Smooth muscle cell (in vitro differentiated cells): ENCODE results near the gene GJB5. TPM values are rescaled to one million over a fixed set of nuclear protein-coding genes. Genes with fewer than 3 reads are reported as not detected.

Source experiments
- DNase-seq: peaks from one replicate; lab custom pipeline; 2025; ENCODE audit not compliant: unreplicated experiment; lab: John Stamatoyannopoulos, UW
- H2AFZ ChIP-seq: fragments of 200-600 bp; sonication (generic); 2 replicates; pipeline ENCODE4 v1.6.0; 2016; ENCODE audit warnings: antibody characterized with exemption, low read depth, mild to moderate bottlenecking
- H3F3A ChIP-seq: fragments of 200-600 bp; sonication (generic); 2 replicates; pipeline ENCODE4 v1.6.0; 2017; ENCODE audit warnings: antibody characterized with exemption, low read depth
- H3K27ac ChIP-seq: fragments of 200-600 bp; sonication (generic); 2 replicates; pipeline ENCODE4 v1.5.1; 2016; ENCODE audit warnings: low read depth, mild to moderate bottlenecking
- H3K27me3 ChIP-seq: fragments of 200-600 bp; sonication (generic); 2 replicates; pipeline ENCODE4 v1.6.1; 2016; ENCODE audit warnings: low read depth, mild to moderate bottlenecking
- H3K36me3 ChIP-seq: fragments of 200-600 bp; sonication (generic); 2 replicates; pipeline ENCODE4 v1.5.1; 2016; ENCODE audit warnings: low read depth
- H3K4me1 ChIP-seq: fragments of 200-600 bp; sonication (generic); 2 replicates; pipeline ENCODE4 v1.5.1; 2016; ENCODE audit warnings: low read depth
- H3K4me2 ChIP-seq: fragments of 200-600 bp; sonication (generic); 2 replicates; pipeline ENCODE4 v1.6.0; 2016; ENCODE audit warnings: mild to moderate bottlenecking
- H3K4me3 ChIP-seq: fragments of 200-600 bp; sonication (generic); 2 replicates; pipeline ENCODE4 v1.5.1; 2016; ENCODE audit warnings: mild to moderate bottlenecking
- H3K79me2 ChIP-seq: fragments of 200-600 bp; sonication (generic); 2 replicates; pipeline ENCODE4 v1.6.0; 2016; ENCODE audit warnings: low read depth, mild to moderate bottlenecking
- H3K9ac ChIP-seq: fragments of 200-600 bp; sonication (generic); 2 replicates; pipeline ENCODE4 v1.6.0; 2016; ENCODE audit warnings: low read depth
- H3K9me3 ChIP-seq: fragments of 200-600 bp; sonication (generic); replicated peaks from 2 replicates; pipeline ENCODE4 v1.5.1; 2016; ENCODE audit warnings: low read depth
- H4K20me1 ChIP-seq: fragments of 200-600 bp; sonication (generic); 2 replicates; pipeline ENCODE4 v1.6.0; 2016; ENCODE audit warnings: low read depth
- WGBS: methylation state at CpG from one replicate; pipeline ENCODE4 v1.1.7; 2016; ENCODE audit warnings: low lambda C conversion rate; 5-methylcytosine and 5-hydroxymethylcytosine counted together
- polyA plus RNA-seq: library from polyadenylated mRNA; unstranded; fragments of >200 nt; fragmentation: Nextera tagmentation; extraction: Ambion mirVana; gene quantifications from 2 replicates; pipeline ENCODE4 v1.2.1, GENCODE V29; 2016
- total RNA-seq: library from RNA; depleted of rRNA; stranded (reverse); fragments of >200 nt; gene quantifications from 2 replicates; pipeline ENCODE4 v1.2.3, GENCODE V29; 2014
- TF ChIP-seq, protein P1 (sequence below): fragments of 200-600 bp; sonication (generic); IDR thresholded peaks from 2 replicates; pipeline ENCODE4 v1.5.1; 2017; ENCODE audit warnings: borderline replicate concordance, mild to moderate bottlenecking, antibody characterized with exemption; ENCODE audit not compliant: insufficient read depth, poor library complexity, severe bottlenecking

The GJB5 gene
- total and polyA plus RNA-seq, 2 experiments from 2014 or later: 2.5 to 8.8 TPM

DNA sequence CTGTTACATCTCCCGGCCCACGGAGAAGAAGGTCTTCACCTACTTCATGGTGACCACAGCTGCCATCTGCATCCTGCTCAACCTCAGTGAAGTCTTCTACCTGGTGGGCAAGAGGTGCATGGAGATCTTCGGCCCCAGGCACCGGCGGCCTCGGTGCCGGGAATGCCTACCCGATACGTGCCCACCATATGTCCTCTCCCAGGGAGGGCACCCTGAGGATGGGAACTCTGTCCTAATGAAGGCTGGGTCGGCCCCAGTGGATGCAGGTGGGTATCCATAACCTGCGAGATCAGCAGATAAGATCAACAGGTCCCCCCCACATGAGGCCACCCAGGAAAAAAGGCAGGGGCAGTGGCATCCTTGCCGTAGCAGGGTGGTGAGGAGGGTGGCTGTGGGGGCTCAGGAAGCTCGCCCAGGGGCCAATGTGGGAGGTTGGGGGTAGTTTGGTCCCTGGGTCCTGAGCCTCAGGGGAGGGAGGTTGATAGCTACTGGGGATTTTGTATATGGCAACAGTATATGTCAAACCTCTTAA lies 7.0 kb downstream of the GJB5 start:
- WGBS: 93% methylated on average over 13 of the region's 13 CpGs
- Histone ChIP-seq H3K36me3 (no peaks in the 10 kb centered on the region), H3K79me2 (no peaks in the 10 kb centered on the region), H3K4me1 (no peaks in the 10 kb centered on the region), H4K20me1 (no peaks in the 10 kb centered on the region), H3K9me3 (no peaks in the 10 kb centered on the region), H3K4me3 (no peak overlapping the region), H3K27me3 (no peaks in the 10 kb centered on the region), H3K27ac (no peak overlapping the region), H3F3A (no peaks in the 10 kb centered on the region), H3K9ac (no peak overlapping the region), H3K4me2 (no peak overlapping the region), H2AFZ (no peak overlapping the region)
- TF ChIP-seq, protein P1, sequence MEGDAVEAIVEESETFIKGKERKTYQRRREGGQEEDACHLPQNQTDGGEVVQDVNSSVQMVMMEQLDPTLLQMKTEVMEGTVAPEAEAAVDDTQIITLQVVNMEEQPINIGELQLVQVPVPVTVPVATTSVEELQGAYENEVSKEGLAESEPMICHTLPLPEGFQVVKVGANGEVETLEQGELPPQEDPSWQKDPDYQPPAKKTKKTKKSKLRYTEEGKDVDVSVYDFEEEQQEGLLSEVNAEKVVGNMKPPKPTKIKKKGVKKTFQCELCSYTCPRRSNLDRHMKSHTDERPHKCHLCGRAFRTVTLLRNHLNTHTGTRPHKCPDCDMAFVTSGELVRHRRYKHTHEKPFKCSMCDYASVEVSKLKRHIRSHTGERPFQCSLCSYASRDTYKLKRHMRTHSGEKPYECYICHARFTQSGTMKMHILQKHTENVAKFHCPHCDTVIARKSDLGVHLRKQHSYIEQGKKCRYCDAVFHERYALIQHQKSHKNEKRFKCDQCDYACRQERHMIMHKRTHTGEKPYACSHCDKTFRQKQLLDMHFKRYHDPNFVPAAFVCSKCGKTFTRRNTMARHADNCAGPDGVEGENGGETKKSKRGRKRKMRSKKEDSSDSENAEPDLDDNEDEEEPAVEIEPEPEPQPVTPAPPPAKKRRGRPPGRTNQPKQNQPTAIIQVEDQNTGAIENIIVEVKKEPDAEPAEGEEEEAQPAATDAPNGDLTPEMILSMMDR: no peak
- DNase-seq: no peak

DNA sequence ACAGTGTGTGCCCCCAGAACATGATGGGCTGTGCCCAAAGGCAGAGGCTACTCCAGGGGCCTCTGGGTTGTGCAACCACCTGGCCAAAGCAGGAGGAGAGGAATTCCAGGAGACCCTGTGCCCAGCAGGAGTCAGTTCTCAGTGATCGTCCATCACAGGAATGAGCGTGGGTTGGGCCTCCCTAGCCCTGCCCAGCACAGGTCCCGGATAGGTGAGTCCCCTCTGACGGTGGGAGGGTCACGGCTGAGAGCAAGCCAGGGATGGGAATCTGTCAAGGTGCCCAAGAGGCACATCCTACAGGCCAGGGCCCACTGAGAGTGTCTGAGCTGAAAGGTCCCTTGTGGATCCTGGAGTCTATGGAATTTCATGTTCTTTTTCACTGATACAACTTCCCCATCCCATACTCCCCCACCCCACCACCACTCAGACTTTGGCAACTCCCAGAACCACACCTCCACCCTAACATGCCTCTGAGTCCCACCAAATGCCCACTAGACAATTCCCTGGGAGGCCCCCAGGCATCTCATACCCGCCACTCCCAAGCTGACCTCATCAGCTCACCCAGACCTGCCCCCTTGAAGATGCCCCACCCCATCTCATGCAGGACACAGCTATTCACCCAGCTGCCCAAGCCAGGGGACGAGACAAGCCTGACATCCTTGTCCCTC lies 7.8 kb downstream of the GJB5 start:
- 67% methylated on average over 7 of the region's 7 CpGs for WGBS
- H3K36me3 ChIP-seq: no peaks in the 10 kb centered on the region
- TF ChIP-seq, protein P1: no peak
- H3K27me3 ChIP-seq: no peaks in the 10 kb centered on the region
- H3K79me2 ChIP-seq: no peaks in the 10 kb centered on the region
- no peak overlapping the region for H2AFZ ChIP-seq
- H3K9me3 ChIP-seq: no peaks in the 10 kb centered on the region
- no peaks in the 10 kb centered on the region for H4K20me1 ChIP-seq
- no peaks in the 10 kb centered on the region for H3F3A ChIP-seq
- no peak overlapping the region for H3K4me3 ChIP-seq
- DNase-seq: no peak
- H3K27ac ChIP-seq: peak overlapping the region; percentile 86
- peak overlapping the region; percentile 20 for H3K9ac ChIP-seq
- H3K4me2 ChIP-seq: no peak overlapping the region
- H3K4me1 ChIP-seq: no peaks in the 10 kb centered on the region

- no peak overlapping the region for H3K4me3 ChIP-seq
- H3K4me1 ChIP-seq: no peaks in the 10 kb centered on the region
- H3K4me2 ChIP-seq: peak overlapping the region; percentile 60
- no peaks in the 10 kb centered on the region for H4K20me1 ChIP-seq
- H3K9ac ChIP-seq: peak overlapping the region; percentile 20
- TF ChIP-seq, protein P1: no peak
- H2AFZ ChIP-seq: no peak overlapping the region
- peak overlapping the region; percentile 86 for H3K27ac ChIP-seq
- H3K36me3 ChIP-seq: no peaks in the 10 kb centered on the region
- H3K27me3 ChIP-seq: no peaks in the 10 kb centered on the region
- no peak for DNase-seq
- no peaks in the 10 kb centered on the region for H3K79me2 ChIP-seq
- no peaks in the 10 kb centered on the region for H3K9me3 ChIP-seq
- no peaks in the 10 kb centered on the region for H3F3A ChIP-seq
- WGBS: 23% methylated on average over 8 of the region's 8 CpGs
Observed at GRCh38 chr1:34763142-34763781, 8.4 kb downstream of the GJB5 start.

- Histone ChIP-seq H3F3A (no peaks in the 10 kb centered on the region), H3K4me3 (no peak overlapping the region), H3K36me3 (no peaks in the 10 kb centered on the region), H3K9ac (no peak overlapping the region), H3K4me1 (no peaks in the 10 kb centered on the region), H3K4me2 (no peak overlapping the region), H2AFZ (no peak overlapping the region), H4K20me1 (no peaks in the 10 kb centered on the region), H3K9me3 (no peaks in the 10 kb centered on the region), H3K27ac (no peak overlapping the region), H3K79me2 (no peaks in the 10 kb centered on the region), H3K27me3 (no peaks in the 10 kb centered on the region)
- TF ChIP-seq, protein P1: no peak
- WGBS: 77% methylated on average over 3 of the region's 3 CpGs
- no peak for DNase-seq
Observed at GRCh38 chr1:34768856-34769255, 14.0 kb downstream of the GJB5 start.
